H1 (cell line): ENCODE measurements around the gene NOSIP. TPM values are rescaled to one million over a fixed set of nuclear protein-coding genes. Genes with fewer than 3 reads are reported as not detected.

Experiments used
- CTCF ChIA-PET: fragments of 300-600 bp; sonication (Branson Sonifier 250); formaldehyde crosslinking; loops from one replicate; lab custom pipeline; 2021; ENCODE audit not compliant: partially characterized antibody; lab: Charles Lee
- POLR2A ChIA-PET: fragments of 300-600 bp; sonication (Branson Sonifier 250); formaldehyde crosslinking; loops from one replicate; lab custom pipeline; 2021; ENCODE audit warnings: inconsistent platforms; ENCODE audit not compliant: partially characterized antibody; lab: Charles Lee
- DNase-seq, 2 experiments: peaks; one replicate each; pipeline versions ENCODE4 v3.0.0 to v3.0.0-alpha.2; 2010 to 2022; ENCODE audit warnings: low spot score in 2 of 2, low read depth in 1 of 2, mixed read lengths in 1 of 2
- FAIRE-seq: peaks from 2 replicates; lab custom pipeline; 2011; peaks lifted over from hg19 to GRCh38; lab: Jason Lieb, UNC
- H2AFZ ChIP-seq: 2 replicates; pipeline ENCODE4 v1.8.1; 2012; ENCODE audit warnings: low read length, inconsistent platforms
- H2AK5ac ChIP-seq: 2 replicates; pipeline ENCODE4 v1.6.1; 2013; ENCODE audit warnings: low read depth, low read length
- H2BK120ac ChIP-seq: replicated peaks from 2 replicates; pipeline ENCODE3; 2013; ENCODE audit warnings: low read depth, low read length, inconsistent platforms
- H2BK12ac ChIP-seq: 2 replicates; pipeline ENCODE4 v1.6.1; 2013; ENCODE audit warnings: low read depth, low read length
- H2BK15ac ChIP-seq: 2 replicates; pipeline ENCODE4 v1.6.1; 2013; ENCODE audit warnings: low read length
- H2BK20ac ChIP-seq: 2 replicates; pipeline ENCODE4 v1.6.1; 2013; ENCODE audit warnings: low read length
- H2BK5ac ChIP-seq: 2 replicates; pipeline ENCODE4 v1.6.1; 2013; ENCODE audit warnings: low read depth, low read length
- H3K14ac ChIP-seq: 2 replicates; pipeline ENCODE4 v1.6.1; 2013; ENCODE audit warnings: inconsistent platforms; ENCODE audit not compliant: insufficient read length
- H3K18ac ChIP-seq: 2 replicates; pipeline ENCODE4 v1.6.1; 2013; ENCODE audit warnings: low read length; ENCODE audit errors: extremely low read depth
- H3K23ac ChIP-seq: 2 replicates; pipeline ENCODE4 v1.6.1; 2013; ENCODE audit warnings: inconsistent platforms; ENCODE audit not compliant: insufficient read length
- H3K23me2 ChIP-seq: 2 replicates; pipeline ENCODE4 v1.6.1; 2013; ENCODE audit warnings: low read depth, low read length
- H3K27ac ChIP-seq: 2 replicates; pipeline ENCODE4 v1.6.1; 2011; ENCODE audit warnings: low read depth, low read length, inconsistent platforms
- H3K27me3 ChIP-seq, 4 experiments: replicated peaks in 1 of 4; 1 replicate in 1 of 4; 2 replicates in 3 of 4; pipeline versions ENCODE4 v1.6.1 to v1.8.1; 2011 to 2013; ENCODE audit warnings: low read length in 3 of 4, mild to moderate bottlenecking in 3 of 4, inconsistent platforms in 2 of 4, mixed read lengths in 2 of 4, moderate library complexity in 1 of 4; ENCODE audit not compliant: control insufficient read depth in 3 of 4, insufficient read depth in 3 of 4; ENCODE audit errors: extremely low read depth in 1 of 4
- H3K36me3 ChIP-seq, 4 experiments: 2 replicates each; pipeline versions ENCODE4 v1.6.1 to v1.8.1; 2011 to 2013; ENCODE audit warnings: mild to moderate bottlenecking in 4 of 4, low read length in 3 of 4, moderate library complexity in 2 of 4, control low read depth in 1 of 4, inconsistent platforms in 1 of 4; ENCODE audit not compliant: insufficient read depth in 4 of 4, control insufficient read depth in 2 of 4
- H3K4ac ChIP-seq: replicated peaks from 2 replicates; pipeline ENCODE3; 2013; ENCODE audit warnings: low read length, low read depth, mixed read lengths, inconsistent platforms; ENCODE audit not compliant: insufficient read length
- H3K4me1 ChIP-seq, 4 experiments: replicated peaks in 1 of 4; 1 replicate in 1 of 4; 2 replicates in 3 of 4; pipeline versions ENCODE4 v1.6.1 to v1.8.1; 2011 to 2013; ENCODE audit warnings: low read length in 3 of 4, inconsistent platforms in 2 of 4, mixed read lengths in 1 of 4; ENCODE audit not compliant: insufficient read depth in 4 of 4, control insufficient read depth in 3 of 4
- H3K4me2 ChIP-seq, 2 experiments: 2 replicates each; pipeline versions ENCODE4 v1.6.1 to v1.8.1; 2011 to 2013; ENCODE audit warnings: low read depth in 2 of 2, low read length in 2 of 2, control low read depth in 1 of 2, inconsistent platforms in 1 of 2, mild to moderate bottlenecking in 1 of 2; ENCODE audit not compliant: insufficient read depth in 1 of 2
- H3K4me3 ChIP-seq, 4 experiments: fragments of 200-600, 300-600 bp in 1 of 4; sonication (generic), shearing (Covaris generic), sonication (Bioruptor Twin) in 1 of 4; 2 replicates each; pipeline versions ENCODE4 v1.5.1 to v1.8.1; 2011 to 2016; ENCODE audit warnings: low read length in 4 of 4, low read depth in 3 of 4, control low read depth in 2 of 4, inconsistent platforms in 2 of 4, mild to moderate bottlenecking in 2 of 4, mixed read lengths in 1 of 4, moderate library complexity in 1 of 4; ENCODE audit not compliant: insufficient read depth in 2 of 4; ENCODE audit errors: extremely low read depth in 1 of 4
- H3K56ac ChIP-seq: replicated peaks from 2 replicates; pipeline ENCODE3; 2013; ENCODE audit warnings: low read depth, mild to moderate bottlenecking, mixed read lengths, low read length, inconsistent platforms; ENCODE audit not compliant: insufficient read length
- H3K79me1 ChIP-seq: 2 replicates; pipeline ENCODE4 v1.6.1; 2013; ENCODE audit warnings: low read depth, low read length, control low read depth
- H3K79me2 ChIP-seq, 2 experiments: 2 replicates each; pipeline versions ENCODE4 v1.6.1 to v1.8.1; 2012 to 2013; ENCODE audit warnings: low read length in 2 of 2, mild to moderate bottlenecking in 2 of 2, inconsistent platforms in 1 of 2; ENCODE audit not compliant: insufficient read depth in 2 of 2, control insufficient read depth in 1 of 2
- H3K9ac ChIP-seq, 4 experiments: replicated peaks in 1 of 4; 1 replicate in 1 of 4; 2 replicates in 3 of 4; pipeline versions ENCODE4 v1.6.1 to v1.8.1; 2011 to 2013; ENCODE audit warnings: low read depth in 3 of 4, low read length in 3 of 4, control low read depth in 2 of 4, mild to moderate bottlenecking in 2 of 4, moderate library complexity in 2 of 4, inconsistent platforms in 1 of 4; ENCODE audit errors: extremely low read depth in 1 of 4
- H3K9me3 ChIP-seq, 2 experiments: 2 replicates each; pipeline versions ENCODE4 v1.6.1 to v1.8.1; 2012 to 2013; ENCODE audit warnings: mild to moderate bottlenecking in 2 of 2, moderate library complexity in 2 of 2, control low read depth in 1 of 2, inconsistent platforms in 1 of 2, low read depth in 1 of 2, low read length in 1 of 2, mixed read lengths in 1 of 2; ENCODE audit not compliant: insufficient read depth in 2 of 2
- H4K20me1 ChIP-seq, 2 experiments: replicated peaks in 1 of 2; 2 replicates each; pipeline versions ENCODE3 to v1.8.1; 2011 to 2013; ENCODE audit warnings: inconsistent platforms in 2 of 2, low read length in 2 of 2, mild to moderate bottlenecking in 1 of 2; ENCODE audit not compliant: insufficient read depth in 2 of 2, control insufficient read depth in 1 of 2
- H4K5ac ChIP-seq: 2 replicates; pipeline ENCODE4 v1.6.1; 2013; ENCODE audit warnings: low read length, low read depth, mixed read lengths, inconsistent platforms; ENCODE audit not compliant: insufficient read length
- H4K8ac ChIP-seq: 2 replicates; pipeline ENCODE4 v1.8.0; 2013; ENCODE audit warnings: mild to moderate bottlenecking, moderate library complexity, low read length, inconsistent platforms; ENCODE audit not compliant: insufficient read depth; ENCODE audit errors: extremely low read depth
- H4K91ac ChIP-seq: replicated peaks from 2 replicates; pipeline ENCODE3; 2013; ENCODE audit warnings: low read length, mixed read lengths, inconsistent platforms; ENCODE audit not compliant: insufficient read length
- CBX5 ChIP-seq: fragments of 300-800, 300-1000 bp; sonication (generic); IDR thresholded peaks from 2 replicates; pipeline ENCODE4 v1.7.1; 2016; ENCODE audit warnings: antibody characterized with exemption, low read length, low read depth
- GABPA ChIP-seq: IDR thresholded peaks from 2 replicates; pipeline ENCODE4 v1.6.1; 2011; ENCODE audit warnings: mild to moderate bottlenecking, low read length, moderate library complexity, borderline replicate concordance; ENCODE audit not compliant: insufficient read depth
- GTF2F1 ChIP-seq: IDR thresholded peaks from 2 replicates; pipeline ENCODE4 v1.6.1; 2012; ENCODE audit warnings: low read depth, low read length, improper control_type of control experiment, borderline replicate concordance
- HDAC6 ChIP-seq: IDR thresholded peaks from one replicate; pipeline ENCODE4 v1.7.1; 2012; ENCODE audit warnings: low read depth, mild to moderate bottlenecking, inconsistent platforms, low read length, moderate library complexity
- NRF1 ChIP-seq: IDR thresholded peaks from 2 replicates; pipeline ENCODE4 v1.6.1; 2011; ENCODE audit warnings: mild to moderate bottlenecking, low read depth, low read length, improper control_type of control experiment
- POU5F1 ChIP-seq: IDR thresholded peaks from 2 replicates; pipeline ENCODE4 v1.6.1; 2011; ENCODE audit warnings: low read depth, mild to moderate bottlenecking, low read length, moderate library complexity
- SP2 ChIP-seq: IDR thresholded peaks from 2 replicates; pipeline ENCODE4 v1.6.1; 2012; ENCODE audit warnings: mild to moderate bottlenecking, low read length, inconsistent platforms
- TBP ChIP-seq: IDR thresholded peaks from 2 replicates; pipeline ENCODE4 v1.6.1; 2011; ENCODE audit warnings: low read depth, low read length, improper control_type of control experiment
- WGBS, 2 experiments: shearing (Covaris generic) in 1 of 2; methylation state at CpG; one replicate each; pipeline versions ENCODE4 v1.1.6 to v1.1.7; 2013 to 2015; ENCODE audit warnings: low lambda C conversion rate in 2 of 2, mixed read lengths in 2 of 2, inconsistent platforms in 1 of 2, low coverage in 1 of 2, missing lambda C conversion rate in 1 of 2; ENCODE audit not compliant: insufficient replicate concordance in 2 of 2, insufficient coverage in 1 of 2, insufficient read length in 1 of 2; ENCODE audit errors: extremely low coverage in 1 of 2, missing lambda C conversion rate in 1 of 2; 5-methylcytosine and 5-hydroxymethylcytosine counted together
- polyA plus RNA-seq, 7 experiments: library from polyadenylated mRNA; depleted of rRNA in 3 of 7; stranded (reverse) in 5 of 7; unstranded in 2 of 7; fragments of >200 nt in 5 of 7; fragments of 200-250 nt in 2 of 7; gene quantifications; 1 replicate in 5 of 7; 2 replicates in 1 of 7; 4 replicates in 1 of 7; pipeline versions ENCODE4 v1.2.1 to v1.2.3, GENCODE V29; 2011 to 2013; ENCODE audit warnings: missing spikeins in 2 of 7, mixed read lengths in 2 of 7
- total RNA-seq: library from RNA; stranded (reverse); fragmentation: NEBNext Ultra II Directional; extraction: Animal tissue kit (Norgen Biotek cat#: 25700); gene quantifications from 2 replicates; pipeline ENCODE4 v1.2.1, GENCODE V29; 2021

NOSIP gene
- total and polyA plus RNA-seq, 2 of the 8 experiments (the other 6 are each of a cell fraction or from before 2014, with no cell fraction given) = 85.1 to 192 TPM

GRCh38 chr19:49507803-49508494 is 72.4 kb downstream of the NOSIP start:
- H3K4me2 ChIP-seq = no peak overlapping the region
- CTCF ChIA-PET = interaction anchor here (0.9 to 2.9 kb wide), 5 partner anchors 13 to 62 kb away, joined by 3 to 23 read pairs (median 4); no protein-coding TSS in a partner anchor
- no peak overlapping the region for H2AK5ac ChIP-seq

More at GRCh38 chr19:49507803-49508494, 72.4 kb downstream of the NOSIP start:
- Histone ChIP-seq H3K4ac (no peak overlapping the region), H3K14ac (no peak overlapping the region), H4K8ac (no peak overlapping the region; the same call in 1 of the 2 replicates), H2BK120ac (no peak overlapping the region), H3K4me1 (peaks cover 0 to 4% (median 2%) of the 10 kb centered on the region in 4 experiments; a peak in 4 of 7 replicates), H3K79me2 (no peaks in the 10 kb centered on the region), H3K18ac (no peak overlapping the region), H3K4me3 (no peak overlapping the region), H3K27me3 (no peaks in the 10 kb centered on the region; a peak in 1 of 7 replicates), H4K20me1 (no peaks in the 10 kb centered on the region), H2BK5ac (no peak overlapping the region), H4K5ac (no peak overlapping the region), H3K56ac (no peak overlapping the region), H3K27ac (no peak overlapping the region), H3K36me3 (no peaks in the 10 kb centered on the region), H3K9me3 (no peaks in the 10 kb centered on the region), H3K9ac (0 out of 7 replicates have a peak overlapping the region, but pooled peaks of 1 of the 4 experiments have one; percentile 24), H3K23ac (no peak overlapping the region), H2BK20ac (no peak overlapping the region), H4K91ac (no peak overlapping the region), H2AFZ (no peak overlapping the region), H3K79me1 (no peaks in the 10 kb centered on the region), H3K23me2 (no peaks in the 10 kb centered on the region), H2BK12ac (peak overlapping the region; percentile 80; the same call in 1 of the 2 replicates), H2BK15ac (no peak overlapping the region)
- FAIRE-seq = no peak
- no peak for DNase-seq
- TF ChIP-seq HDAC6 (no peak), TBP (no peak), NRF1 (no peak), GABPA (no peak), POU5F1 (no peak), CBX5 (no peak), GTF2F1 (no peak), SP2 (no peak)
- POLR2A ChIA-PET = interaction anchor here (0.8 to 4.2 kb wide), 6 partner anchors 19 to 73 kb away, joined by 3 to 18 read pairs (median 4); partner anchors contain the start of genes ALDH16A1, NOSIP, PRRG2 and RPL13A
- 91% methylated on average over 12 of the region's 12 CpGs; no CpG with 5 or more reads in 1 of the 2 experiments for WGBS, 2 experiments
